DOHH2 (cell line): Measurements from ENCODE around the gene USP49.

ENCODE experiments used
- H3F3A ChIP-seq: fragments of 200-600 bp; sonication (generic), shearing (Covaris generic); 2 replicates; pipeline ENCODE4 v1.6.0; 2016; ENCODE audit warnings: antibody characterized with exemption, mild to moderate bottlenecking; ENCODE audit not compliant: control insufficient read depth, insufficient read depth
- H3K27ac ChIP-seq: fragments of 200-600 bp; sonication (generic); 2 replicates; pipeline ENCODE4 v1.5.1; 2014; ENCODE audit warnings: low read depth, mild to moderate bottlenecking, low read length, moderate library complexity
- H3K27me3 ChIP-seq: fragments of 200-600 bp; sonication (generic); 2 replicates; pipeline ENCODE4 v1.6.1; 2014; ENCODE audit warnings: mild to moderate bottlenecking, low read length, mixed read lengths; ENCODE audit not compliant: control insufficient read depth
- H3K36me3 ChIP-seq: fragments of 200-600 bp; sonication (generic); 2 replicates; pipeline ENCODE4 v1.6.1; 2014; ENCODE audit warnings: mild to moderate bottlenecking, low read length, moderate library complexity, mixed read lengths; ENCODE audit not compliant: control insufficient read depth
- H3K4me1 ChIP-seq: fragments of 200-600 bp; sonication (generic); 2 replicates; pipeline ENCODE4 v1.6.1; 2014; ENCODE audit warnings: mild to moderate bottlenecking, low read length, mixed read lengths; ENCODE audit not compliant: control insufficient read depth
- H3K4me2 ChIP-seq: fragments of 200-600 bp; sonication (generic); 2 replicates; pipeline ENCODE4 v1.6.0; 2014; ENCODE audit warnings: mild to moderate bottlenecking, low read length, moderate library complexity
- H3K4me3 ChIP-seq: fragments of 200-600 bp; sonication (generic); 2 replicates; pipeline ENCODE4 v1.5.1; 2014; ENCODE audit warnings: mild to moderate bottlenecking, low read length, mixed read lengths
- H3K79me2 ChIP-seq: fragments of 200-600 bp; sonication (generic); 2 replicates; pipeline ENCODE4 v1.6.1; 2014; ENCODE audit warnings: mild to moderate bottlenecking, low read length, mixed read lengths; ENCODE audit not compliant: control insufficient read depth
- H3K9me2 ChIP-seq: fragments of 200-600 bp; sonication (generic); replicated peaks from 2 replicates; pipeline ENCODE4 v1.6.1; 2014; ENCODE audit warnings: mild to moderate bottlenecking, low read length, mixed read lengths; ENCODE audit not compliant: control insufficient read depth
- H3K9me3 ChIP-seq: fragments of 200-600 bp; sonication (generic); 2 replicates; pipeline ENCODE4 v1.6.1; 2014; ENCODE audit warnings: antibody characterized with exemption, low read length, mixed read lengths; ENCODE audit not compliant: control insufficient read depth, insufficient read depth
- H4K20me1 ChIP-seq: fragments of 200-600 bp; sonication (generic); 2 replicates; pipeline ENCODE4 v1.6.0; 2014; ENCODE audit warnings: low read depth, mild to moderate bottlenecking, antibody characterized with exemption, low read length, moderate library complexity; ENCODE audit not compliant: control insufficient read depth, insufficient read depth
- CTCF ChIP-seq: fragments of 200-600 bp; sonication (generic); IDR thresholded peaks from one replicate; pipeline ENCODE4 v1.5.1; 2014; ENCODE audit warnings: antibody characterized with exemption, mild to moderate bottlenecking, low read depth, low read length; ENCODE audit not compliant: poor library complexity, severe bottlenecking
- EZH2phosphoT487 ChIP-seq: fragments of 200-600 bp; sonication (generic); IDR thresholded peaks from 2 replicates; pipeline ENCODE4 v1.6.1; 2017; ENCODE audit warnings: borderline replicate concordance, mild to moderate bottlenecking, antibody characterized with exemption, low read length, moderate library complexity, mixed read lengths

The USP49 gene

GRCh38 chr6:41881506-41881905 lies 13.7 kb downstream of the USP49 start:
- Histone ChIP-seq H3K79me2 (no peaks in the 10 kb centered on the region), H3K9me3 (no peaks in the 10 kb centered on the region), H3K4me3 (no peak overlapping the region), H3K4me2 (no peak overlapping the region), H4K20me1 (no peaks in the 10 kb centered on the region), H3K36me3 (no peaks in the 10 kb centered on the region), H3F3A (no peaks in the 10 kb centered on the region), H3K27ac (no peak overlapping the region), H3K9me2 (no peaks in the 10 kb centered on the region), H3K27me3 (no peaks in the 10 kb centered on the region), H3K4me1 (no peaks in the 10 kb centered on the region)
- no peak for TF ChIP-seq EZH2phosphoT487
- TF ChIP-seq CTCF, result no peak

- no peak overlapping the region for H3K4me2 ChIP-seq
- H3K4me3 ChIP-seq, result no peak overlapping the region
- no peaks in the 10 kb centered on the region for H3K9me2 ChIP-seq
- H3K9me3 ChIP-seq, result no peaks in the 10 kb centered on the region
- no peak overlapping the region for H3K27ac ChIP-seq
- TF ChIP-seq EZH2phosphoT487, result no peak
- TF ChIP-seq CTCF, result no peak
- H3K27me3 ChIP-seq, result no peaks in the 10 kb centered on the region
- no peaks in the 10 kb centered on the region for H4K20me1 ChIP-seq
- H3K4me1 ChIP-seq, result peaks cover 15% of the 10 kb centered on the region
- no peaks in the 10 kb centered on the region for H3K79me2 ChIP-seq
- no peaks in the 10 kb centered on the region for H3K36me3 ChIP-seq
- no peaks in the 10 kb centered on the region for H3F3A ChIP-seq
These were observed 16.2 kb downstream of the USP49 start for GRCh38 chr6:41878961-41879405.

GRCh38 chr6:41878246-41878645 lies 16.9 kb downstream of the USP49 start:
- Histone ChIP-seq H3K27ac (no peak overlapping the region), H3K9me2 (no peaks in the 10 kb centered on the region), H3F3A (no peaks in the 10 kb centered on the region), H3K79me2 (no peaks in the 10 kb centered on the region), H4K20me1 (no peaks in the 10 kb centered on the region), H3K36me3 (no peaks in the 10 kb centered on the region), H3K4me3 (no peak overlapping the region), H3K4me2 (no peak overlapping the region), H3K4me1 (peaks cover 19% of the 10 kb centered on the region), H3K9me3 (no peaks in the 10 kb centered on the region), H3K27me3 (no peaks in the 10 kb centered on the region)
- TF ChIP-seq CTCF (no peak), EZH2phosphoT487 (no peak)
